GM19397 (cell line): ENCODE data around the gene RFTN2.
"Not testable (repeated sequence)": the region's sequence is repeated elsewhere in the genome, so short reads cannot be mapped to it uniquely, and the experiment has no call there.

Source experiments
- ATAC-seq: cut with Tn5 transposase; IDR thresholded peaks from one replicate; pipeline ENCODE4 v1.9.1; 2021; ENCODE audit warnings: mild to moderate bottlenecking, moderate library complexity; ENCODE audit not compliant: unreplicated experiment

RFTN2 gene

DNA sequence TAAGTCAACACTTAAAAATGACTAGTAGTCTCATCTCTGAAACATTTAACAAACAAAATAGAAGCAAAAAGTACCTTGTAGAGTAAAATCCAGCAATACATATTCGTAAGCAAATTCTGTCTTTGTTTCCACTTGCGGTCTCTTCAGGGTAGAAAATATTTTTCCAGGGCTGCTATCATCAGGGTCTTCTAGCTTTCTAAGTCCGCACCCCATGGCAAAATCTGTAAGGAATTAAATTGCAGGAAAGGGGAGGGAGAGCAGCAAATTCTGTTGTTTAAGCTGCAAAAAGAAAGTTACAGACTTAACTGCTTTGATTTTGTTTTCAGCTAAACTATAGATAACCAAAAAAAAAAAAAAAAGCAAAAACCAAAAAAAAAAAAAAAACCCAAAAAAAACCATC, at the start of gene RFTN2:
Gene RFTN2, minus strand, starts transcription at position 342 of the 400 bp plus-strand sequence. Its CDS starts 129 bp downstream, at position 213.
- ATAC-seq, result no peak

- ATAC-seq, result no peak
Observed at GRCh38 chr2:197717863-197718262, 42.5 kb upstream of the RFTN2 start.

DNA sequence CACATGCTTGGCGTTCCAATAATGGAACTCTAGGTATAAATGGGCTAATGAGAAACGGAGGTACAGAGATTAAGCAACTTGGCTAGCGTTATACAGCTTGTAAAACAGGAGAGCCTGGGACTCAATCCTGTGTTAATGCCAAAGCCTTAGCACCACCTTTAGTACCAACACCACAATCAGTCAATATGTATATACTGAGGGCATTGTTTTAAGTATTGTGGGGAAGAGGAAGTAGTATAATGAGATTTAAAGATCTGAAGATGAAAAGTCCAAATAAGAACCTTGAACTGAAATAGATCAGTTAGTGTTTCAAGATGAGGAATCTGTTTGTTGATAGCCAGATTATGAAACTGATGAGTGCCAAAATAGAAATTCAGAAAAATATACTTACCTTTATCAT, 37.9 kb upstream of the RFTN2 start:
- no peak for ATAC-seq

DNA sequence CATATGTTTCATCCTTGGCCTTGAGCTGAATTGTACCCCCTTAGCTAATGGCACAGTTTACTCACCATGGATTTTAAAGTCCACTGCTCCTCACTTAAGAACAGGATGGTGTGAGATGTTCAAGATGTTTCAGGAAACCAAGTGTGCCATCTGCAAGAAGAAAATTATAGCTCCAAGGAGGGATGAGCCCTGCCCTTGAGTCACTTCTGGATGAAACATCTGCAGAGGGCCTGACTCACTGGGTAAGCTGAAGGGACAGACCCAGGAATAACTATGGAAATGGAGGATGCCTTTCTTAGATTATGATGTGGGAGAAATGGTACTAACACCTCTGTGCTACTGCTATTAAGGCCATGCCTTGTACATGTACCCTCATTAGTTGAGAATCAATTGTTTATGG, 36.2 kb upstream of the RFTN2 start:
- ATAC-seq, result no peak

- ATAC-seq, result peak; percentile 68
Observed at GRCh38 chr2:197710424-197711042, 35.1 kb upstream of the RFTN2 start.

GRCh38 chr2:197709140-197709539, 33.8 kb upstream of the RFTN2 start:
- ATAC-seq, result not testable (repeated sequence)

DNA sequence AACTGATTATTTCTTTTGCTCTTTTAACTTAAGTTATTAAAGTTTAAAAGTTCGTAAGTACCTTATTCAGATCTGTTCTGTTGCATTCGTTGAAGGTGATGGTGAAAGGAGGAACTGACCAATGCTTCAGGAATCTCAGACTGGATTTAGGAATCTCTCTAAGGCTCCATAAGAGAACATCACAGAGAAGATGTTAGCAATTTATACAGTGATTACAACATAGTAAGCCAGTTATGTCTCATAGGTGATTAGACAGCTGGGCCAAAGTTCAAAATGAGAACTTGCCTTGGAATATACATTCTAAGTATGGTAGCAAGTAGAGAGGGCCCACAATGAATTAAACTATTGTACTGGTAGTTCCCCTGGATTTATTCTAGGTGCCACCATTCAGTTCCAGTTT, 32.9 kb upstream of the RFTN2 start:
- ATAC-seq, result no peak

DNA sequence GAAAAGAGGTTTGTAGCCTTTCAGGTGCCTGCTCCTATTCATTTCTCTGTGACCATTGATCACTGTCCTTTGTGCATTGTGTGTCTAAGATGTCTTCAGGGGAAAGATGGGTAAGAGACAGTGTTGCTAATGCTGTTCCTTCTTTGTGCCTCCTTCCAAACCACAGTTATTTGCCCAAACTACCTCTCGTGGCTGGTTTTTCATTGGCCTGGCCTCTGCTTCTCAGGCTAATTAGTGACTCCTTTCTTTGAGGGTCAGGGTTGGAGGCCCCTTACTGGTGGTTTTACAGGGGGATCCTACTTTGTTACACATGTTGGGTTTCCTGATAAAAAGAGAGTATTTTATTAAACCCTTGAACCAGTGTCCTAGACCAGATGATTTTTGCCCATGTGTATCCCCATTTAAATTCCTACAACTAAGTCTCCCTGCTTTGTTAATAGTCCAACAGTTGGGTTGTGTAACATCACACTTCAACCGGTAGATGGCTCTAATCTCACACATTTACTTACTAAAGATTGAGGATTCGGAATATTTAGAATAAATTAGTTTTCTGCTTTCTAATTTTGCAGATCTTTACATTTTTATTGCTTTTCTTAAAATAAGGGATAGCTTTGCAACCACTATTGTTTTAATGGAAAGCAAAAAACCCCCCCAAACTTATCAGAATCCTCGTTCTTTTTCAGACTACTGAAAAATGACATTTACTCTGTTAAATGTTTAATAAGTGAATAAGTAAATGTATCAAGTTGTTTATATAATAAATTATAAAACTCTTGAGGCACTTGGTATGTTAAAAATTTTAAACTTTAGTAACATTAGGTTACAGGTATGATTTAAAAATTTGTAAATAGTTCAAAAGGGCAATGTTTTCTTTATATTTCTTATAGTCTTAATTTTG, 32.2 kb upstream of the RFTN2 start:
- no peak for ATAC-seq

- no peak for ATAC-seq
Observed at GRCh38 chr2:197706839-197707207, 31.4 kb upstream of the RFTN2 start.

DNA sequence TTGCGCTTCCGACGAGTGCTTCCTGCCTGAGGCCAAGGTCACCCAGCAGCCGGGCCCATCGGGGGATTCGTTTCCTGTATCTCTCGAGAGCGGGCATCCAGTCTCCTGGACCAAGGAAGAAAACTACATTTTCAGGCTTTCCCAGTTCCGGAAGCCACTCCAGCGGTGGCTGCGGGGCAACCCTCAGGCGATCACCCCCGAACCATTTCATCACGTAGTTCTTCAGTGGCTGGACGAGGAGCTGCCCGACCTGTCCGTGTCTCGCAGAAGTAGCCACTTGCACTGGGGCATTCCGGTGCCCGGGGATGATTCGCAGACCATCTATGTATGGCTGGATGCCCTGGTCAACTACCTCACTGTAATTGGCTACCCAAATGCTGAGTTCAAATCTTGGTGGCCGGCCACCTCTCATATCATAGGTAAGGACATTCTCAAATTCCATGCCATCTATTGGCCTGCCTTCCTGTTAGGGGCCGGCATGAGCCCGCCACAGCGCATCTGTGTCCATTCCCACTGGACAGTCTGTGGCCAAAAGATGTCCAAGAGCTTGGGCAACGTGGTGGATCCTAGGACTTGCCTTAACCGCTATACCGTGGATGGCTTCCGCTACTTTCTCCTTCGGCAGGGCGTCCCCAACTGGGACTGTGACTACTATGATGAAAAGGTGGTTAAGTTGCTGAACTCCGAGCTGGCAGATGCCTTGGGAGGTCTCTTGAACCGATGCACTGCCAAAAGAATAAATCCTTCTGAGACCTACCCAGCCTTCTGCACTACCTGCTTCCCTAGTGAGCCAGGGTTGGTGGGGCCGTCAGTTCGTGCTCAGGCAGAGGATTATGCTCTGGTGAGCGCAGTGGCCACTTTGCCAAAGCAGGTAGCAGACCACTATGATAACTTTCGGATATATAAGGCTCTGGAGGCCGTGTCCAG, 30.8 kb upstream of the RFTN2 start:
- no peak for ATAC-seq

GRCh38 chr2:197705121-197705911, 29.9 kb upstream of the RFTN2 start, which contains the start of gene MARS2:
TSS of gene MARS2 (plus strand) at chr2:197705369. CDS start at chr2:197705406, 37 bp downstream.
- peak; percentile 90 for ATAC-seq

GRCh38 chr2:197704434-197705120, 29.2 kb upstream of the RFTN2 start:
- ATAC-seq, result peak; percentile 34

DNA sequence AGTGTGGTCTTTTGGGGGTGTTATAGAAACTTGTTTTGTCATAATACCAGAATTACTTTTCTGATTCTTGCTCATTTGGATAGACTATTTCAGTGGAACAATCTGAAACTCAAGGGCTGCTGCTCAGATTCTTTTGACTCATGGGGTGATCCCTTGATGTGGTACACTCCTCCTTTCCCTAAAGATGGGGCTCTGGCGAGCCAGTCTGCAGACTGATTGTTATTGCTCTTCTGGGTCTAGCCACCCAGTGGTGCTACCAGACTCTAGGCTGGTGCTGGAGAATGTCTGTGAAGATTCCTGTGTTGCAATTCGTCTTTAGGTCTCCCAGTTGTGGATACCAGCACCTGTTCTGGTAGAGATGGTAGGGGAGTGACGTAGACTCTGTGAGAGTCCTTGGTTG, 25.6 kb upstream of the RFTN2 start:
- no peak for ATAC-seq

DNA sequence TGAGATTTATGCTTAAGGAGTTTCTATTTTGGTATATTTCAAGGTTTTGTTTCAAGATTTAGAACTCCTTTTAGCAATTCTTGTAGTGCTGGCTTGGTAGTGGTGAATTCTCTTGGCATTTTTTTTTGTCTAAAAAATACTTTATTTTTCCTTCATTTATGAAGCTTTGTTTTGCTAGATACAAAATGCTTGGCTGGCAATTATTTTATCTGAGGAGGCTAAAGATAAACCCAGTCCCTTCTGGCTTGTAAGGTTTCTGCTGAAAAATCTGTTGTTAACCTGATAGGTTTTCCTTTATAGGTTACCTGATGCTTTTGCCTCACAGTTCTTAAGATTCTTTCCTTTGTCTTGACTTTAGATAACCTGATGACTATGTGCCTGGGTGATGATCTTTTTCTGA, 24.3 kb upstream of the RFTN2 start:
- not testable (repeated sequence) for ATAC-seq

GRCh38 chr2:197696571-197696970, 21.2 kb upstream of the RFTN2 start:
- not testable (repeated sequence) for ATAC-seq

DNA sequence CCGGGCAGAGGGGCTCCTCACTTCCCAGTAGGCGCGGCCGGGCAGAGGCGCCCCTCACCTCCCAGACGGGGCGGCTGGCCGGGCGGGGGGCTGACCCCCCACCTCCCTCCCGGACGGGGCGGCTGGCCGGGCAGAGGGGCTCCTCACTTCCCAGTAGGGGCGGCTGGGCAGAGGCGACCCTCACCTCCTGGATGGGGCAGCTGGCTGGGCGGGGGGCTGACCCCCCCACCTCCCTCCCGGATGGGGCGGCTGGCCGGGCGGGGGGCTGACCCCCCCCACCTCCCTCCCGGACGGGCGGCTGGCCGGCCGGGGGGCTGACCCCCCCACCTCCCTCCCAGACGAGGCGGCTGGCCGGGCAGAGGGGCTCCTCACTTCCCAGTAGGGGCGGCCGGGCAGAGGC, 20.6 kb upstream of the RFTN2 start:
- ATAC-seq, result not testable (repeated sequence)

DNA sequence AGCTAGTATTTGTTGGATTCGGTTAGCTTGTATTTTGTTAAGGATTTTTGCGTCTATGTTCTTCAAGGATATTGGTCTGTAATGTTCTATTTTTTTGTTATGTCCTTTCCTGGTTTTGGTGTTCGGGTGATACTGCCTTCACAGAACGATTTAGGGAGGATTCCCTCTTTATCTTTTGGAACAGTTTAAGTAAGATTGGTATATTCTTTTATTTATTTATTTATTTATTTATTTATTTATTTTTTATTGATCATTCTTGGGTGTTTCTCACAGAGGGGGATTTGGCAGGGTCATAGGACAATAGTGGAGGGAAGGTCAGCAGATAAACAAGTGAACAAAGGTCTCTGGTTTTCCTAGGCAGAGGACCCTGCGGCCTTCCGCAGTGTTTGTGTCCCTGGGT, 19.8 kb upstream of the RFTN2 start:
- not testable (repeated sequence) for ATAC-seq

DNA sequence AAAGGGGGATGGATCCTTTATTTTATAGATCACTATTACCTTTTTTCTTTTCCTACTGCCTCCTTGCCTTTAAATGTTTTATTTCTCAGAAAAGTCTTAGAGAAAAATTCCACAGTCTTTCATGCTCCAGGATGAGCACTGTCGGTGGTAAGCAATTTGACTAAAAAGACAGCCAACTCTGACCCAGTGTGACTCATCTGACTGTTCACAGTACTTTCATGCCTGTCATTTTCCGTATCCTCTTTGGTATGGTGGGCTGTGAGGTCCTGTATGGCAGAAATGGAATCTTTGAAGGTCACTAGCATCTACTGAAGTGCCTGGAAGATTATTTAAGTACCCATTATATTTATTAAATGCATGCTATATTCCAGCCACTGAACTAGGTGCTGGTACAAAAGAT, 2.1 kb upstream of the RFTN2 start:
- no peak for ATAC-seq

DNA sequence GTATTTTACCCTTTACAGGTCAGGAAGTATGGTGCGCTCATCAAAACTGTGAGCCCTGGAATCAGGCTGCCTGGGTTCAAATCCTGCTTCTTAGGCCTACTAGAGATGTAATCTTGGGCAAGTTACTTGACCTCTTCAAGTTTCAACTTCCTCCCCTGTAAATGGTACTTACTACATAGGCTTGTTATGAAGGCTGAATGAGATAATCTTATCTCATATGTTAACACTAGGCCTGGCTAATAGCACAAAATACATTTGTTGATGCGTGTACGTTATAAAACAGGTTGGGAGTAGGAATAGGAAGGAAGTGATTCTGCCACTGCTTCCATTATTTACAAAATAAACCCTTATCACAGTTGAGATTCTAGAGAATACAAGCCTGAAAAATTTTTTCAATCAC, 1.7 kb upstream of the RFTN2 start:
- no peak for ATAC-seq

DNA sequence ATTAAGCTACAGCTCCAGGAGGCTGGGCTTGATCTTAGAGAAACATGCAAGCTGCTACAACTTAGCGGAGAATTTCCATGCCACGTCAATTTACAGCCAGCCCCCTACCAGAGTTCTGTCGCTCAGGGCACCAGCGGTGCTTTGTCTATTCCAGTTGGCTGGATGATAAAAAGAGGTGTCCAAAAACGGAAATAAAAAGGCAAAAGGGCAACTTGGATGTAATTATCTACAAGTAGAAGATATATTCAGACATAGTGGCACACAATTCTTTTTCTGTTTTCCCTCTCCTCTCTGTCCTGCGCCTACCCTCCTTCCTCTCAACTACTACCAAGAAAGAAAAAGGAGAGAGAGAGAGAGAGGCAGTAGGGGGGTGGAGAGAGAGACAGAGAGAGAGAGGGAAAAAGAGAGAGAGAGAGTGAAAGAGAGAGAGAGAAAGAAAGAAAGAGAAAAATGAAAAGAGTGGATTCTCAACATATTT, 363 bp upstream of the RFTN2 start:
- ATAC-seq, result no peak
